Measurements from ENCODE around the gene TXN.
A peak's percentile ranks its signal among the peaks of the same experiment; 100 is the strongest.

The TXN gene

GRCh38 chr9:110256380-110257096 is at the start of gene TXN:
Gene TXN (minus strand): TSS chr9:110256507. CDS start chr9:110256435, 72 bp downstream.
- DNase-seq (ENCODE audit: low read depth), result peak; percentile 89
- TF ChIP-seq CTCF (conservative IDR thresholded peaks at IDR 0.05; ENCODE audit: low read length), result no peak
- peak within 1 kb of the TSS; percentile 87 for H3K4me3 ChIP-seq (ENCODE audit: low read length)

GRCh38 chr9:110303133-110303532 is 46.8 kb upstream of the TXN start:
- no peak for TF ChIP-seq CTCF (conservative IDR thresholded peaks at IDR 0.05; ENCODE audit: low read length)
- DNase-seq (ENCODE audit: low read depth), result peak; percentile 76

DNA sequence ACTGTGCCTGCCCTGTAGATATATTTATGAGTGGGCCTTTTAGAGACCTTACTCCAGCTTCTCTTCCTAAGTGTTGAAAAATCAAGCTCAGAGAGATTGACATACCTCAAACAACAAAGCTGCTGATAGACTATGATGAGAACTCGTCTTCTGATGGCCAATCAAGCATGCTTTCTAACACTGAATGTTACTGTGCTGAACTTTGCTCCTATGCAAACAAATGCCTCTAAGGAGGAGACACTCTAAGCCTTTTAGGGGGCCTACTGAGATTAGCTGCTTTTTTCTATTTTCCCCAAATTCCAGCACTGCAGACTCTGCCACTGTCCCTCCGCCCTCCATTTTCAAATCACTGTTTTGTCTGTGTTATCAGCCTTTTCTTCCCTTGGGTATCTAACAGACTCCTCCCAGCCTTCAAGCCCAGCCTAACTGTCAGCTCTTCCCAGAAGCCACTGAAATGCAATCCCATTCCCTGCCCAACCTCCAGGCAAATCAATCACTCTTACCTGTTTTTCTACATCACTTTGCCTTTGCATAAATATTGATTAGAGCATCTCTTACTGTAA is 41.8 kb upstream of the TXN start:
- TF ChIP-seq CTCF (conservative IDR thresholded peaks at IDR 0.05; ENCODE audit: low read length), result no peak

More at GRCh38 chr9:110303133-110303532, 46.8 kb upstream of the TXN start:
- H3K4me3 ChIP-seq (ENCODE audit: low read length), result no peak overlapping the region

DNA sequence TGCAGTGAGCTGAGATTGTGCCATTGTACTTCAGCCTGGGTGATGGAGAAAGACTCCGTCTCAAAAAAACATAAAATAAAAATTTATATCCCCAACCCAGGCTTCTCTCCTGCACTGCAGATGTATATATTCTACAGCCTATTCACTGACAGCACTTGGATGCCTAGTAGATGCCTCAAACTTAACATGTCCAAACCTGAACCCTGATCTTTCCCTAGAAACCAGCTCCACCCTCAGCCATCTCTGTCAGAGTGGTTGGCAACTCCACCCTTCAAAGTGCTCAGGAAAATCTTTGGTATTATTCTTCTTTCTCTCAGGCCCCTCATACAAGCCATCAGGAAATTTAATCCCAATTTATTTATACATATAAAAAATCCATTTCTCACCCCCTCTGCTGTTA is 36.9 kb upstream of the TXN start:
- no peak for TF ChIP-seq CTCF (conservative IDR thresholded peaks at IDR 0.05; ENCODE audit: low read length)
- no peak overlapping the region for H3K4me3 ChIP-seq (ENCODE audit: low read length)
- no peak for DNase-seq (ENCODE audit: low read depth)

More for the DNA sequence above, 41.8 kb upstream of the TXN start:
- H3K4me3 ChIP-seq (ENCODE audit: low read length), result no peak overlapping the region
- DNase-seq (ENCODE audit: low read depth), result no peak

- DNase-seq (ENCODE audit: low read depth), result no peak
- no peak for TF ChIP-seq CTCF (conservative IDR thresholded peaks at IDR 0.05; ENCODE audit: low read length)
- no peak overlapping the region for H3K4me3 ChIP-seq (ENCODE audit: low read length)
Measured at GRCh38 chr9:110291921-110292557, 35.7 kb upstream of the TXN start.

GRCh38 chr9:110290001-110290400 is 33.7 kb upstream of the TXN start:
- H3K4me3 ChIP-seq (ENCODE audit: low read length), result no peak overlapping the region
- no peak for TF ChIP-seq CTCF (conservative IDR thresholded peaks at IDR 0.05; ENCODE audit: low read length)
- no peak for DNase-seq (ENCODE audit: low read depth)

- no peak for TF ChIP-seq CTCF (conservative IDR thresholded peaks at IDR 0.05; ENCODE audit: low read length)
- H3K4me3 ChIP-seq (ENCODE audit: low read length), result no peak overlapping the region
- DNase-seq (ENCODE audit: low read depth), result no peak
Measured at GRCh38 chr9:110288503-110288902, 32.2 kb upstream of the TXN start.
